CD4-positive, alpha-beta T cell (primary cell): Measurements from ENCODE around the gene LRRC36. TPM values are rescaled to one million over a fixed set of nuclear protein-coding genes. Genes with fewer than 3 reads are reported as not detected.
"Not testable (repeated sequence)": the region's sequence is repeated elsewhere in the genome, so short reads cannot be mapped to it uniquely, and the experiment has no call there.

ENCODE experiments used
- ATAC-seq: fragments of 200-7000 bp; cut with Tn5 transposase; one replicate; pipeline ENCODE4 v1.10.0; 2022; ENCODE audit warnings: mild to moderate bottlenecking; ENCODE audit not compliant: poor library complexity
- CTCF ChIA-PET: fragments of 350-600 bp; sonication (Branson Sonifier 250); formaldehyde crosslinking; loops from one replicate; lab custom pipeline; 2021; ENCODE audit warnings: antibody characterized with exemption, inconsistent platforms; lab: Charles Lee
- POLR2A ChIA-PET: fragments of 350-600 bp; sonication (Branson Sonifier 250); formaldehyde crosslinking; loops from one replicate; lab custom pipeline; 2021; ENCODE audit warnings: antibody characterized with exemption, inconsistent platforms; lab: Charles Lee
- DNase-seq, 14 experiments: peaks; one replicate each; pipeline ENCODE4 v3.0.0-alpha.2; 2013 to 2020; ENCODE audit warnings: mixed read lengths in 2 of 14
- H3K27ac ChIP-seq, 2 donors: one replicate each; pipeline versions ENCODE4 v1.5.1 to v1.7.0; 2013; ENCODE audit warnings: low read length in 2 of 2, low read depth in 1 of 2, mild to moderate bottlenecking in 1 of 2
- H3K27me3 ChIP-seq, 2 experiments: 1 replicate in 1 of 2; 2 replicates in 1 of 2; pipeline versions ENCODE4 v1.6.1 to v1.7.0; 2013; ENCODE audit warnings: low read length in 2 of 2, control low read depth in 1 of 2, mild to moderate bottlenecking in 1 of 2, moderate library complexity in 1 of 2; ENCODE audit not compliant: insufficient read depth in 2 of 2, control insufficient read depth in 1 of 2
- H3K36me3 ChIP-seq: one replicate; pipeline ENCODE4 v1.6.1; 2013; ENCODE audit warnings: low read length, control low read depth; ENCODE audit not compliant: insufficient read depth
- H3K4me1 ChIP-seq: one replicate; pipeline ENCODE4 v1.6.1; 2013; ENCODE audit warnings: low read length, control low read depth; ENCODE audit not compliant: insufficient read depth
- H3K4me3 ChIP-seq: one replicate; pipeline ENCODE4 v1.5.1; 2013; ENCODE audit warnings: mild to moderate bottlenecking, low read length, moderate library complexity
- H3K9me3 ChIP-seq, 2 experiments: 1 replicate in 1 of 2; 2 replicates in 1 of 2; pipeline versions ENCODE4 v1.6.1 to v1.7.0; 2013; ENCODE audit warnings: low read length in 2 of 2, mild to moderate bottlenecking in 2 of 2, control low read depth in 1 of 2, moderate library complexity in 1 of 2; ENCODE audit not compliant: control insufficient read depth in 1 of 2, insufficient read depth in 1 of 2
- H3K27ac Mint-ChIP-seq: one replicate; pipeline ENCODE4 v1.8.0; 2020; ENCODE audit warnings: mixed read lengths
- H3K27me3 Mint-ChIP-seq: one replicate; pipeline ENCODE4 v1.8.0; 2021; ENCODE audit warnings: mixed read lengths
- H3K36me3 Mint-ChIP-seq: one replicate; pipeline ENCODE4 v1.8.0; 2021; ENCODE audit warnings: low read depth, mixed read lengths
- H3K4me1 Mint-ChIP-seq: one replicate; pipeline ENCODE4 v1.8.0; 2021; ENCODE audit warnings: low read depth, mixed read lengths
- H3K4me3 Mint-ChIP-seq: one replicate; pipeline ENCODE4 v1.8.0; 2020; ENCODE audit warnings: mild to moderate bottlenecking, mixed read lengths
- H3K9me3 Mint-ChIP-seq: one replicate; pipeline ENCODE4 v1.8.0; 2020; ENCODE audit warnings: mixed read lengths
- intact Hi-C, 2 experiments: fragments of 100-400 bp; cut with DNase I in 1 of 2; cut with micrococcal nuclease in 1 of 2; formaldehyde crosslinking; loops; one replicate each; pipeline versions ENCODE4 v1.15.1 to v1.9.0; 2023 to 2025; cut with DNase I, micrococcal nuclease
- total RNA-seq, 174 experiments: library from RNA in 2 of 174; stranded (reverse) in 2 of 174; gene quantifications; one replicate each; pipeline ENCODE4 v1.2.3 and lab custom pipeline; 2021 to 2026
- TF ChIP-seq, protein P1 (sequence below): fragments of 200-600 bp; IDR thresholded peaks from one replicate; pipeline ENCODE4 v1.8.0; 2022; ENCODE audit warnings: antibody characterized with exemption, mild to moderate bottlenecking

Gene LRRC36
- total RNA-seq, 2 experiments from 2014 or later: not detected

DNA sequence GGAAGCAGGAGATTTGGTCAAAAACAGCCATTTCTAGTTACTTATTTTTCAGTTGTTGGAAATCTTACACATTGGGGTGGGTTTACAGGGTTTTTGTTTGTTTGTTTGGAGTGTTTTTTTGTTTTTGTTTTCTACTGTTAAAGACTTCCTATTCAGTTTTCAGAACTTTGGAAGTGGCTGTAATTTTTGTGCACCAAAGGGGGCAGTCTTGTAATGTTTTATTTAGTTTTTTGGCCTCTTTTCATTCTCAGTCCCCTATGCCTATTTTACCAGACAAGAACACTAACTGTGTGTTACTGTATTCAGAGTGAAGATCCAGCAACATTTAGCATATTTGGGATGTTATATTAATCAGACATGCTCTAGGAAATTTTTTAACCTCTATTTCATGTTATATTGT, 46.0 kb downstream of the LRRC36 start:
- no peaks in the 10 kb centered on the region for H3K36me3 ChIP-seq
- ChIA-PET CTCF (no interaction called here), POLR2A (interaction anchor here (0.6 to 1.0 kb wide), 2 partner anchors 8 to 12 kb away, joined by 3 read pairs; no protein-coding TSS in a partner anchor)
- no peaks in the 10 kb centered on the region for H3K27me3 ChIP-seq
- no peak for DNase-seq
- TF ChIP-seq, protein P1, sequence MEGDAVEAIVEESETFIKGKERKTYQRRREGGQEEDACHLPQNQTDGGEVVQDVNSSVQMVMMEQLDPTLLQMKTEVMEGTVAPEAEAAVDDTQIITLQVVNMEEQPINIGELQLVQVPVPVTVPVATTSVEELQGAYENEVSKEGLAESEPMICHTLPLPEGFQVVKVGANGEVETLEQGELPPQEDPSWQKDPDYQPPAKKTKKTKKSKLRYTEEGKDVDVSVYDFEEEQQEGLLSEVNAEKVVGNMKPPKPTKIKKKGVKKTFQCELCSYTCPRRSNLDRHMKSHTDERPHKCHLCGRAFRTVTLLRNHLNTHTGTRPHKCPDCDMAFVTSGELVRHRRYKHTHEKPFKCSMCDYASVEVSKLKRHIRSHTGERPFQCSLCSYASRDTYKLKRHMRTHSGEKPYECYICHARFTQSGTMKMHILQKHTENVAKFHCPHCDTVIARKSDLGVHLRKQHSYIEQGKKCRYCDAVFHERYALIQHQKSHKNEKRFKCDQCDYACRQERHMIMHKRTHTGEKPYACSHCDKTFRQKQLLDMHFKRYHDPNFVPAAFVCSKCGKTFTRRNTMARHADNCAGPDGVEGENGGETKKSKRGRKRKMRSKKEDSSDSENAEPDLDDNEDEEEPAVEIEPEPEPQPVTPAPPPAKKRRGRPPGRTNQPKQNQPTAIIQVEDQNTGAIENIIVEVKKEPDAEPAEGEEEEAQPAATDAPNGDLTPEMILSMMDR: no peak
- intact Hi-C loops: no loop called here
- Mint-ChIP-seq H3K9me3 (no peaks in the 10 kb centered on the region), H3K27me3 (peaks cover 15% of the 10 kb centered on the region), H3K27ac (no peak overlapping the region), H3K4me1 (no peaks in the 10 kb centered on the region), H3K4me3 (no peak overlapping the region), H3K36me3 (no peaks in the 10 kb centered on the region)
- ATAC-seq: no peak
- H3K27ac ChIP-seq: no peak overlapping the region
- H3K4me3 ChIP-seq: no peak overlapping the region
- H3K4me1 ChIP-seq: no peaks in the 10 kb centered on the region
- H3K9me3 ChIP-seq: no peaks in the 10 kb centered on the region

- H3K36me3 ChIP-seq, H3K9me3 ChIP-seq, H3K4me1 Mint-ChIP-seq, intact Hi-C loops, DNase-seq, H3K4me3 Mint-ChIP-seq, H3K27me3 ChIP-seq, ATAC-seq, H3K4me1 ChIP-seq, H3K4me3 ChIP-seq, H3K27ac ChIP-seq, H3K36me3 Mint-ChIP-seq, CTCF ChIA-PET, H3K9me3 Mint-ChIP-seq, H3K27ac Mint-ChIP-seq: not testable (repeated sequence)
- H3K27me3 Mint-ChIP-seq: peaks cover 15% of the 10 kb centered on the region
- POLR2A ChIA-PET: interaction anchor here (1.0 kb wide), 1 partner anchor 10 kb away, joined by 3 read pairs; no protein-coding TSS in a partner anchor
These were observed 49.4 kb downstream of the LRRC36 start for GRCh38 chr16:67376012-67376411.

GRCh38 chr16:67378642-67379041, 52.0 kb downstream of the LRRC36 start:
- ATAC-seq: no peak
- Mint-ChIP-seq H3K27ac (no peak overlapping the region), H3K36me3 (no peaks in the 10 kb centered on the region), H3K9me3 (no peaks in the 10 kb centered on the region), H3K27me3 (peaks cover 10% of the 10 kb centered on the region), H3K4me1 (no peaks in the 10 kb centered on the region), H3K4me3 (no peak overlapping the region)
- Histone ChIP-seq H3K4me1 (no peaks in the 10 kb centered on the region), H3K9me3 (no peaks in the 10 kb centered on the region), H3K4me3 (no peak overlapping the region), H3K27me3 (no peaks in the 10 kb centered on the region), H3K27ac (no peak overlapping the region), H3K36me3 (no peaks in the 10 kb centered on the region)
- ChIA-PET POLR2A (no interaction called here), CTCF (no interaction called here)
- TF ChIP-seq, protein P1: no peak
- intact Hi-C loops: no loop called here
- no peak for DNase-seq

DNA sequence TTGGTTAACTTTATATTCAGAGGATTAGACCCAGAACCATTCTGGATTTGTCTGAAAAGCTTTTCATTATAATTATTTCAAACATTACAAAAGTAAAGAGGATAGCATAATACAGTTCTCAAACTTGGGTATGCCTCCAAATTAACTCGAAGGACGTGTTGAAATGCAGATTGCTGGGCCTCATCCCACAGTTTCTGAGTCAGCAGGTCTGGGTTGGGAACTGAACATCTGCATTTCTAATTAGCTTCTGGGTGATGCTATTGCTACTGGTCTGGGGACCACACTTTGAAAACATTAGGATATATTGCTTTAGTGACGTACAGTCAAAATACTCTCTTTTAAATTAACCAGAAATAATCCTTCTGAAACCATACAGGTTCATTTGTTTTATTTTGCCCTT, 56.7 kb downstream of the LRRC36 start:
- CTCF ChIA-PET: interaction anchor here (1.0 kb wide), 1 partner anchor 57 kb away, joined by 5 read pairs; the partner anchor contains the start of genes KCTD19 and LRRC36

More for the DNA sequence above, 56.7 kb downstream of the LRRC36 start:
- TF ChIP-seq, protein P1: no peak
- no peak overlapping the region for H3K4me3 Mint-ChIP-seq
- Histone ChIP-seq H3K27me3 (no peaks in the 10 kb centered on the region), H3K9me3 (no peaks in the 10 kb centered on the region), H3K27ac (no peak overlapping the region), H3K4me3 (no peak overlapping the region), H3K4me1 (no peaks in the 10 kb centered on the region), H3K36me3 (no peaks in the 10 kb centered on the region)
- H3K36me3 Mint-ChIP-seq: no peaks in the 10 kb centered on the region
- intact Hi-C loops: no loop called here
- ATAC-seq (no peak), DNase-seq (no peak)
- POLR2A ChIA-PET: no interaction called here
- H3K4me1 Mint-ChIP-seq: no peaks in the 10 kb centered on the region
- peaks cover 3% of the 10 kb centered on the region for H3K27me3 Mint-ChIP-seq
- no peak overlapping the region for H3K27ac Mint-ChIP-seq
- H3K9me3 Mint-ChIP-seq: no peaks in the 10 kb centered on the region
